ENCODE measurements around the gene MSRB3.

MSRB3 gene

GRCh38 chr12:65327207-65328076 is 49.0 kb downstream of the MSRB3 start:
- TF ChIP-seq FOXP2 (optimal IDR thresholded peaks at IDR 0.05; ENCODE audit: borderline replicate concordance, extremely low read depth, extremely low read length, insufficient read depth) (no peak), SIN3A (IDR thresholded peaks at IDR 0.05; ENCODE audit: borderline replicate concordance, insufficient read depth, low read length) (0 out of 2 replicates have a peak, but pooled peaks have one; percentile 73), REST (IDR thresholded peaks at IDR 0.05; ENCODE audit: insufficient read depth in 1 of 2, low read depth in 2 of 2, low read length in 2 of 2) (no peak), TAF1 (IDR thresholded peaks at IDR 0.05; ENCODE audit: borderline replicate concordance, insufficient read depth, low read length) (no peak), POLR2AphosphoS5 (IDR thresholded peaks at IDR 0.05; ENCODE audit: low read depth, low read length) (peak; percentile 44; the same call in 1 of the 2 replicates)

GRCh38 chr12:65329721-65330120 is 51.2 kb downstream of the MSRB3 start:
- TF ChIP-seq TAF1 (IDR thresholded peaks at IDR 0.05; ENCODE audit: borderline replicate concordance, insufficient read depth, low read length), result no peak
- no peak for TF ChIP-seq SIN3A (IDR thresholded peaks at IDR 0.05; ENCODE audit: borderline replicate concordance, insufficient read depth, low read length)
- TF ChIP-seq POLR2AphosphoS5 (IDR thresholded peaks at IDR 0.05; ENCODE audit: low read depth, low read length), result no peak
- TF ChIP-seq REST (IDR thresholded peaks at IDR 0.05; ENCODE audit: insufficient read depth in 1 of 2, low read depth in 2 of 2, low read length in 2 of 2), result no peak
- no peak for TF ChIP-seq FOXP2 (optimal IDR thresholded peaks at IDR 0.05; ENCODE audit: borderline replicate concordance, extremely low read depth, extremely low read length, insufficient read depth)

GRCh38 chr12:65330331-65330730 is 51.8 kb downstream of the MSRB3 start:
- TF ChIP-seq REST (IDR thresholded peaks at IDR 0.05; ENCODE audit: insufficient read depth in 1 of 2, low read depth in 2 of 2, low read length in 2 of 2), result no peak
- no peak for TF ChIP-seq POLR2AphosphoS5 (IDR thresholded peaks at IDR 0.05; ENCODE audit: low read depth, low read length)
- TF ChIP-seq SIN3A (IDR thresholded peaks at IDR 0.05; ENCODE audit: borderline replicate concordance, insufficient read depth, low read length), result no peak
- TF ChIP-seq FOXP2 (optimal IDR thresholded peaks at IDR 0.05; ENCODE audit: borderline replicate concordance, extremely low read depth, extremely low read length, insufficient read depth), result no peak
- no peak for TF ChIP-seq TAF1 (IDR thresholded peaks at IDR 0.05; ENCODE audit: borderline replicate concordance, insufficient read depth, low read length)

- no peak for TF ChIP-seq FOXP2 (optimal IDR thresholded peaks at IDR 0.05; ENCODE audit: borderline replicate concordance, extremely low read depth, extremely low read length, insufficient read depth)
- no peak for TF ChIP-seq REST (IDR thresholded peaks at IDR 0.05; ENCODE audit: insufficient read depth in 1 of 2, low read depth in 2 of 2, low read length in 2 of 2)
- no peak for TF ChIP-seq SIN3A (IDR thresholded peaks at IDR 0.05; ENCODE audit: borderline replicate concordance, insufficient read depth, low read length)
- TF ChIP-seq TAF1 (IDR thresholded peaks at IDR 0.05; ENCODE audit: borderline replicate concordance, insufficient read depth, low read length), result no peak
- no peak for TF ChIP-seq POLR2AphosphoS5 (IDR thresholded peaks at IDR 0.05; ENCODE audit: low read depth, low read length)
Observed at GRCh38 chr12:65331456-65331855, 53.0 kb downstream of the MSRB3 start.
